ENCODE results near the gene COQ3. TPM values are rescaled to one million over a fixed set of nuclear protein-coding genes. Genes with fewer than 3 reads are reported as not detected.

The COQ3 gene
- polyA plus RNA-seq, 2 of the 4 experiments (the other 2 are of a cell fraction), result 13.1 to 17.2 TPM

GRCh38 chr6:99402448-99402847 lies 8.5 kb upstream of the COQ3 start:
- POLR2A ChIA-PET, result interaction anchor here (0.6 to 1.2 kb wide), 2 partner anchors 9 to 27 kb away, joined by 3 to 4 read pairs; no protein-coding TSS in a partner anchor
- DNase-seq (ENCODE audit: low read depth in 1 of 2, low spot score in 1 of 2), result no peak
- no peak for ATAC-seq
- Histone ChIP-seq H3K4me3 (no peak overlapping the region), H3K27ac (no peak overlapping the region), H3K4me2 (no peak overlapping the region), H3K4me1 (no peaks in the 10 kb centered on the region), H3K9me3 (no peaks in the 10 kb centered on the region)
- no peak for FAIRE-seq
- TF ChIP-seq ZNF302 (CRISPR knock-in tag; IDR thresholded peaks at IDR 0.05) (no peak), BHLHE40 (IDR thresholded peaks at IDR 0.05; ENCODE audit: low read depth, low read length) (no peak), PBX3 (IDR thresholded peaks at IDR 0.05) (no peak), NFE2L2 (conservative IDR thresholded peaks at IDR 0.05; ENCODE audit: low read length) (no peak), HDAC2 (IDR thresholded peaks at IDR 0.05) (no peak), FOXS1 (CRISPR knock-in tag; IDR thresholded peaks at IDR 0.05) (no peak), CEBPB (IDR thresholded peaks at IDR 0.05) (no peak), NPAS2 (CRISPR knock-in tag; IDR thresholded peaks at IDR 0.05; ENCODE audit: borderline replicate concordance) (no peak), RARB (CRISPR knock-in tag; IDR thresholded peaks at IDR 0.05) (no peak)
- CTCF ChIA-PET, result no interaction called here
- WGBS (ENCODE audit: missing lambda C conversion rate), result 88% methylated on average over 5 of the region's 5 CpGs

- Histone ChIP-seq H3K9me3 (no peaks in the 10 kb centered on the region), H3K4me1 (peaks cover 4% of the 10 kb centered on the region; the same call in 1 of the 3 replicates), H3K4me2 (no peak overlapping the region), H3K27ac (no peak overlapping the region), H3K4me3 (no peak overlapping the region)
- no peak for ATAC-seq
- TF ChIP-seq JUN (IDR thresholded peaks at IDR 0.05), result no peak
- TF ChIP-seq USF2 (IDR thresholded peaks at IDR 0.05), result no peak
- TF ChIP-seq KDM1A (IDR thresholded peaks at IDR 0.05; ENCODE audit: low read depth), result no peak
- no peak for TF ChIP-seq HES2 (IDR thresholded peaks at IDR 0.05)
- no peak for TF ChIP-seq KDM5A (IDR thresholded peaks at IDR 0.05)
- no peak for TF ChIP-seq HMGXB4 (CRISPR knock-in tag; IDR thresholded peaks at IDR 0.05; ENCODE audit: borderline replicate concordance)
- no peak for TF ChIP-seq FOXS1 (CRISPR knock-in tag; IDR thresholded peaks at IDR 0.05)
- TF ChIP-seq GATA3 (IDR thresholded peaks at IDR 0.05; ENCODE audit: borderline replicate concordance), result no peak
- TF ChIP-seq ESRRA (IDR thresholded peaks at IDR 0.05; ENCODE audit: borderline replicate concordance, low read length), result no peak
- TF ChIP-seq EHMT2 (IDR thresholded peaks at IDR 0.05; ENCODE audit: low read depth), result no peak
- TF ChIP-seq NPAS2 (CRISPR knock-in tag; IDR thresholded peaks at IDR 0.05; ENCODE audit: borderline replicate concordance), result no peak
- TF ChIP-seq RFX5 (IDR thresholded peaks at IDR 0.05), result no peak
- TF ChIP-seq REST (IDR thresholded peaks at IDR 0.05), result no peak
- no peak for TF ChIP-seq MAX (IDR thresholded peaks at IDR 0.05)
- TF ChIP-seq ATOH8 (CRISPR knock-in tag; IDR thresholded peaks at IDR 0.05; ENCODE audit: low read depth), result no peak
- TF ChIP-seq E2F6 (IDR thresholded peaks at IDR 0.05; ENCODE audit: borderline replicate concordance, low read depth), result no peak
- no peak for TF ChIP-seq HOXA7 (CRISPR knock-in tag; IDR thresholded peaks at IDR 0.05)
- no peak for TF ChIP-seq CTCF (IDR thresholded peaks at IDR 0.05)
- TF ChIP-seq JUNB (IDR thresholded peaks at IDR 0.05), result no peak
- TF ChIP-seq TFCP2L1 (CRISPR knock-in tag; IDR thresholded peaks at IDR 0.05), result no peak
- WGBS (ENCODE audit: missing lambda C conversion rate), result 0% methylated on average over 1 of the region's 1 CpG
- FAIRE-seq, result no peak
- CTCF ChIA-PET, result no interaction called here
- POLR2A ChIA-PET, result no interaction called here
- no peak for DNase-seq (ENCODE audit: low read depth in 1 of 2, low spot score in 1 of 2)
Observed at GRCh38 chr6:99397287-99397686, 3.3 kb upstream of the COQ3 start.
